H1 (cell line): Measurements from ENCODE around the gene CMIP. TPM values are rescaled to one million over a fixed set of nuclear protein-coding genes. Genes with fewer than 3 reads are reported as not detected.

Source experiments
- CTCF ChIA-PET: fragments of 300-600 bp; sonication (Branson Sonifier 250); formaldehyde crosslinking; loops from one replicate; lab custom pipeline; 2021; ENCODE audit not compliant: partially characterized antibody; lab: Charles Lee
- POLR2A ChIA-PET: fragments of 300-600 bp; sonication (Branson Sonifier 250); formaldehyde crosslinking; loops from one replicate; lab custom pipeline; 2021; ENCODE audit warnings: inconsistent platforms; ENCODE audit not compliant: partially characterized antibody; lab: Charles Lee
- DNase-seq, 2 experiments: peaks; one replicate each; pipeline versions ENCODE4 v3.0.0 to v3.0.0-alpha.2; 2010 to 2022; ENCODE audit warnings: low spot score in 2 of 2, low read depth in 1 of 2, mixed read lengths in 1 of 2
- FAIRE-seq: peaks from 2 replicates; lab custom pipeline; 2011; peaks lifted over from hg19 to GRCh38; lab: Jason Lieb, UNC
- H2AFZ ChIP-seq: 2 replicates; pipeline ENCODE4 v1.8.1; 2012; ENCODE audit warnings: low read length, inconsistent platforms
- H2AK5ac ChIP-seq: 2 replicates; pipeline ENCODE4 v1.6.1; 2013; ENCODE audit warnings: low read depth, low read length
- H2BK120ac ChIP-seq: replicated peaks from 2 replicates; pipeline ENCODE3; 2013; ENCODE audit warnings: low read depth, low read length, inconsistent platforms
- H2BK12ac ChIP-seq: 2 replicates; pipeline ENCODE4 v1.6.1; 2013; ENCODE audit warnings: low read depth, low read length
- H2BK15ac ChIP-seq: 2 replicates; pipeline ENCODE4 v1.6.1; 2013; ENCODE audit warnings: low read length
- H2BK20ac ChIP-seq: 2 replicates; pipeline ENCODE4 v1.6.1; 2013; ENCODE audit warnings: low read length
- H2BK5ac ChIP-seq: 2 replicates; pipeline ENCODE4 v1.6.1; 2013; ENCODE audit warnings: low read depth, low read length
- H3K14ac ChIP-seq: 2 replicates; pipeline ENCODE4 v1.6.1; 2013; ENCODE audit warnings: inconsistent platforms; ENCODE audit not compliant: insufficient read length
- H3K18ac ChIP-seq: 2 replicates; pipeline ENCODE4 v1.6.1; 2013; ENCODE audit warnings: low read length; ENCODE audit errors: extremely low read depth
- H3K23ac ChIP-seq: 2 replicates; pipeline ENCODE4 v1.6.1; 2013; ENCODE audit warnings: inconsistent platforms; ENCODE audit not compliant: insufficient read length
- H3K23me2 ChIP-seq: 2 replicates; pipeline ENCODE4 v1.6.1; 2013; ENCODE audit warnings: low read depth, low read length
- H3K27ac ChIP-seq: 2 replicates; pipeline ENCODE4 v1.6.1; 2011; ENCODE audit warnings: low read depth, low read length, inconsistent platforms
- H3K27me3 ChIP-seq, 4 experiments: replicated peaks in 1 of 4; 1 replicate in 1 of 4; 2 replicates in 3 of 4; pipeline versions ENCODE4 v1.6.1 to v1.8.1; 2011 to 2013; ENCODE audit warnings: low read length in 3 of 4, mild to moderate bottlenecking in 3 of 4, inconsistent platforms in 2 of 4, mixed read lengths in 2 of 4, moderate library complexity in 1 of 4; ENCODE audit not compliant: control insufficient read depth in 3 of 4, insufficient read depth in 3 of 4; ENCODE audit errors: extremely low read depth in 1 of 4
- H3K36me3 ChIP-seq, 4 experiments: 2 replicates each; pipeline versions ENCODE4 v1.6.1 to v1.8.1; 2011 to 2013; ENCODE audit warnings: mild to moderate bottlenecking in 4 of 4, low read length in 3 of 4, moderate library complexity in 2 of 4, control low read depth in 1 of 4, inconsistent platforms in 1 of 4; ENCODE audit not compliant: insufficient read depth in 4 of 4, control insufficient read depth in 2 of 4
- H3K4ac ChIP-seq: replicated peaks from 2 replicates; pipeline ENCODE3; 2013; ENCODE audit warnings: low read length, low read depth, mixed read lengths, inconsistent platforms; ENCODE audit not compliant: insufficient read length
- H3K4me1 ChIP-seq, 4 experiments: replicated peaks in 1 of 4; 1 replicate in 1 of 4; 2 replicates in 3 of 4; pipeline versions ENCODE4 v1.6.1 to v1.8.1; 2011 to 2013; ENCODE audit warnings: low read length in 3 of 4, inconsistent platforms in 2 of 4, mixed read lengths in 1 of 4; ENCODE audit not compliant: insufficient read depth in 4 of 4, control insufficient read depth in 3 of 4
- H3K4me2 ChIP-seq, 2 experiments: 2 replicates each; pipeline versions ENCODE4 v1.6.1 to v1.8.1; 2011 to 2013; ENCODE audit warnings: low read depth in 2 of 2, low read length in 2 of 2, control low read depth in 1 of 2, inconsistent platforms in 1 of 2, mild to moderate bottlenecking in 1 of 2; ENCODE audit not compliant: insufficient read depth in 1 of 2
- H3K4me3 ChIP-seq, 4 experiments: fragments of 200-600, 300-600 bp in 1 of 4; sonication (generic), shearing (Covaris generic), sonication (Bioruptor Twin) in 1 of 4; 2 replicates each; pipeline versions ENCODE4 v1.5.1 to v1.8.1; 2011 to 2016; ENCODE audit warnings: low read length in 4 of 4, low read depth in 3 of 4, control low read depth in 2 of 4, inconsistent platforms in 2 of 4, mild to moderate bottlenecking in 2 of 4, mixed read lengths in 1 of 4, moderate library complexity in 1 of 4; ENCODE audit not compliant: insufficient read depth in 2 of 4; ENCODE audit errors: extremely low read depth in 1 of 4
- H3K56ac ChIP-seq: replicated peaks from 2 replicates; pipeline ENCODE3; 2013; ENCODE audit warnings: low read depth, mild to moderate bottlenecking, mixed read lengths, low read length, inconsistent platforms; ENCODE audit not compliant: insufficient read length
- H3K79me1 ChIP-seq: 2 replicates; pipeline ENCODE4 v1.6.1; 2013; ENCODE audit warnings: low read depth, low read length, control low read depth
- H3K79me2 ChIP-seq, 2 experiments: 2 replicates each; pipeline versions ENCODE4 v1.6.1 to v1.8.1; 2012 to 2013; ENCODE audit warnings: low read length in 2 of 2, mild to moderate bottlenecking in 2 of 2, inconsistent platforms in 1 of 2; ENCODE audit not compliant: insufficient read depth in 2 of 2, control insufficient read depth in 1 of 2
- H3K9ac ChIP-seq, 4 experiments: replicated peaks in 1 of 4; 1 replicate in 1 of 4; 2 replicates in 3 of 4; pipeline versions ENCODE4 v1.6.1 to v1.8.1; 2011 to 2013; ENCODE audit warnings: low read depth in 3 of 4, low read length in 3 of 4, control low read depth in 2 of 4, mild to moderate bottlenecking in 2 of 4, moderate library complexity in 2 of 4, inconsistent platforms in 1 of 4; ENCODE audit errors: extremely low read depth in 1 of 4
- H3K9me3 ChIP-seq, 2 experiments: 2 replicates each; pipeline versions ENCODE4 v1.6.1 to v1.8.1; 2012 to 2013; ENCODE audit warnings: mild to moderate bottlenecking in 2 of 2, moderate library complexity in 2 of 2, control low read depth in 1 of 2, inconsistent platforms in 1 of 2, low read depth in 1 of 2, low read length in 1 of 2, mixed read lengths in 1 of 2; ENCODE audit not compliant: insufficient read depth in 2 of 2
- H4K20me1 ChIP-seq, 2 experiments: replicated peaks in 1 of 2; 2 replicates each; pipeline versions ENCODE3 to v1.8.1; 2011 to 2013; ENCODE audit warnings: inconsistent platforms in 2 of 2, low read length in 2 of 2, mild to moderate bottlenecking in 1 of 2; ENCODE audit not compliant: insufficient read depth in 2 of 2, control insufficient read depth in 1 of 2
- H4K5ac ChIP-seq: 2 replicates; pipeline ENCODE4 v1.6.1; 2013; ENCODE audit warnings: low read length, low read depth, mixed read lengths, inconsistent platforms; ENCODE audit not compliant: insufficient read length
- H4K8ac ChIP-seq: 2 replicates; pipeline ENCODE4 v1.8.0; 2013; ENCODE audit warnings: mild to moderate bottlenecking, moderate library complexity, low read length, inconsistent platforms; ENCODE audit not compliant: insufficient read depth; ENCODE audit errors: extremely low read depth
- H4K91ac ChIP-seq: replicated peaks from 2 replicates; pipeline ENCODE3; 2013; ENCODE audit warnings: low read length, mixed read lengths, inconsistent platforms; ENCODE audit not compliant: insufficient read length
- BACH1 ChIP-seq: IDR thresholded peaks from 2 replicates; pipeline ENCODE4 v1.6.1; 2012; ENCODE audit warnings: low read length, improper control_type of control experiment
- CBX8 ChIP-seq: fragments of 300-800, 300-1000 bp; sonication (generic); IDR thresholded peaks from 2 replicates; pipeline ENCODE4 v1.7.1; 2016; ENCODE audit warnings: low read depth, low read length, borderline replicate concordance
- CHD1 ChIP-seq: IDR thresholded peaks from 2 replicates; pipeline ENCODE4 v1.6.1; 2012; ENCODE audit warnings: low read depth, low read length, improper control_type of control experiment
- CREB1 ChIP-seq: IDR thresholded peaks from 2 replicates; pipeline ENCODE4 v1.6.1; 2012; ENCODE audit warnings: inconsistent platforms
- CTBP2 ChIP-seq: IDR thresholded peaks from 2 replicates; pipeline ENCODE4 v1.7.0; 2011; ENCODE audit warnings: borderline replicate concordance, mild to moderate bottlenecking, moderate library complexity, mixed read lengths, low read length; ENCODE audit not compliant: insufficient read depth, insufficient read length
- EGR1 ChIP-seq: IDR thresholded peaks from 2 replicates; pipeline ENCODE4 v1.6.1; 2011; ENCODE audit warnings: low read depth, low read length, borderline replicate concordance
- KDM1A ChIP-seq: fragments of 200-600, 300-600 bp; sonication (generic); IDR thresholded peaks from 2 replicates; pipeline ENCODE4 v1.7.1; 2016; ENCODE audit warnings: mild to moderate bottlenecking, low read length, borderline replicate concordance
- KDM4A ChIP-seq: IDR thresholded peaks from one replicate; pipeline ENCODE4 v1.7.1; 2012; ENCODE audit warnings: low read depth, mild to moderate bottlenecking, moderate library complexity, low read length, inconsistent platforms; ENCODE audit not compliant: severe bottlenecking
- POLR2A ChIP-seq, 2 experiments: IDR thresholded peaks; 1 replicate in 1 of 2; 2 replicates in 1 of 2; pipeline ENCODE4 v1.6.1; 2011; ENCODE audit warnings: low read depth in 2 of 2, low read length in 2 of 2, mild to moderate bottlenecking in 2 of 2; ENCODE audit errors: control extremely low read depth in 1 of 2
- SIN3A ChIP-seq, 2 experiments: IDR thresholded peaks in 1 of 2; conservative IDR thresholded peaks in 1 of 2; 2 replicates each; pipeline ENCODE4 v1.6.1; 2011 to 2012; ENCODE audit warnings: low read length in 2 of 2, improper control_type of control experiment in 1 of 2, low read depth in 1 of 2, mild to moderate bottlenecking in 1 of 2
- SRF ChIP-seq: IDR thresholded peaks from 2 replicates; pipeline ENCODE4 v1.6.1; 2011; ENCODE audit warnings: mild to moderate bottlenecking, low read depth, low read length, moderate library complexity
- TEAD4 ChIP-seq: IDR thresholded peaks from 2 replicates; pipeline ENCODE4 v1.6.1; 2012; ENCODE audit warnings: low read depth, low read length, inconsistent platforms, mixed read lengths
- WGBS, 2 experiments: shearing (Covaris generic) in 1 of 2; methylation state at CpG; one replicate each; pipeline versions ENCODE4 v1.1.6 to v1.1.7; 2013 to 2015; ENCODE audit warnings: low lambda C conversion rate in 2 of 2, mixed read lengths in 2 of 2, inconsistent platforms in 1 of 2, low coverage in 1 of 2, missing lambda C conversion rate in 1 of 2; ENCODE audit not compliant: insufficient replicate concordance in 2 of 2, insufficient coverage in 1 of 2, insufficient read length in 1 of 2; ENCODE audit errors: extremely low coverage in 1 of 2, missing lambda C conversion rate in 1 of 2; 5-methylcytosine and 5-hydroxymethylcytosine counted together
- polyA plus RNA-seq, 7 experiments: library from polyadenylated mRNA; depleted of rRNA in 3 of 7; stranded (reverse) in 5 of 7; unstranded in 2 of 7; fragments of >200 nt in 5 of 7; fragments of 200-250 nt in 2 of 7; gene quantifications; 1 replicate in 5 of 7; 2 replicates in 1 of 7; 4 replicates in 1 of 7; pipeline versions ENCODE4 v1.2.1 to v1.2.3, GENCODE V29; 2011 to 2013; ENCODE audit warnings: missing spikeins in 2 of 7, mixed read lengths in 2 of 7
- total RNA-seq: library from RNA; stranded (reverse); fragmentation: NEBNext Ultra II Directional; extraction: Animal tissue kit (Norgen Biotek cat#: 25700); gene quantifications from 2 replicates; pipeline ENCODE4 v1.2.1, GENCODE V29; 2021
- TF ChIP-seq, protein P1 (sequence below): IDR thresholded peaks from 2 replicates; pipeline ENCODE4 v1.6.1; 2011; ENCODE audit warnings: low read depth, mild to moderate bottlenecking, low read length; ENCODE audit not compliant: insufficient read depth

CMIP gene
- total and polyA plus RNA-seq, 2 of the 8 experiments (the other 6 are each of a cell fraction or from before 2014, with no cell fraction given), result 7.9 to 53.2 TPM

- Histone ChIP-seq H2BK20ac (no peak overlapping the region), H3K14ac (no peak overlapping the region), H4K5ac (no peak overlapping the region), H3K56ac (no peak overlapping the region), H3K9me3 (no peaks in the 10 kb centered on the region), H2AFZ (no peak overlapping the region), H3K4ac (no peak overlapping the region), H3K4me1 (peaks cover 0 to 12% (median 6%) of the 10 kb centered on the region in 4 experiments; a peak in 4 of 7 replicates), H3K4me2 (no peak overlapping the region), H4K20me1 (peaks cover 28 to 34% of the 10 kb centered on the region in 2 experiments), H3K23me2 (no peaks in the 10 kb centered on the region), H3K9ac (no peak overlapping the region), H3K79me2 (peaks cover 0 to 93% of the 10 kb centered on the region in 2 experiments; a peak in 3 of 4 replicates), H4K91ac (no peak overlapping the region), H3K18ac (no peak overlapping the region), H2AK5ac (no peak overlapping the region), H2BK12ac (no peak overlapping the region), H2BK120ac (no peak overlapping the region), H3K4me3 (no peak overlapping the region), H3K27ac (no peak overlapping the region), H3K79me1 (peaks cover 24% of the 10 kb centered on the region), H4K8ac (no peak overlapping the region), H2BK5ac (no peak overlapping the region), H2BK15ac (no peak overlapping the region), H3K36me3 (no peaks in the 10 kb centered on the region), H3K27me3 (no peaks in the 10 kb centered on the region), H3K23ac (no peak overlapping the region)
- WGBS, 2 experiments, result 84% methylated on average over 12 of the region's 12 CpGs; no CpG with 5 or more reads in 1 of the 2 experiments
- ChIA-PET CTCF (interaction anchor here (0.6 to 1.4 kb wide), 4 partner anchors 8 to 83 kb away, joined by 3 to 4 read pairs (median 4); no protein-coding TSS in a partner anchor), POLR2A (interaction anchor here (1.2 kb wide), 1 partner anchor 16 kb away, joined by 3 read pairs; no protein-coding TSS in a partner anchor)
- FAIRE-seq, result no peak
- no peak for DNase-seq
- TF ChIP-seq EGR1, result no peak
- TF ChIP-seq TEAD4, result no peak
- no peak for TF ChIP-seq KDM4A
- TF ChIP-seq KDM1A, result no peak
- TF ChIP-seq, protein P1, sequence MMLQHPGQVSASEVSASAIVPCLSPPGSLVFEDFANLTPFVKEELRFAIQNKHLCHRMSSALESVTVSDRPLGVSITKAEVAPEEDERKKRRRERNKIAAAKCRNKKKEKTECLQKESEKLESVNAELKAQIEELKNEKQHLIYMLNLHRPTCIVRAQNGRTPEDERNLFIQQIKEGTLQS, result no peak
- no peak for TF ChIP-seq SRF
- no peak for TF ChIP-seq POLR2A (IDR thresholded peaks at IDR 0.05; ENCODE audit: control extremely low read depth in 1 of 2, low read depth in 2 of 2, low read length in 2 of 2)
- no peak for TF ChIP-seq CHD1
- no peak for TF ChIP-seq CTBP2
- TF ChIP-seq CREB1, result no peak
- no peak for TF ChIP-seq CBX8
- TF ChIP-seq SIN3A (conservative IDR thresholded peaks at IDR 0.05 in 1 of 2, IDR thresholded peaks at IDR 0.05 in 1 of 2; ENCODE audit: low read depth in 1 of 2, low read length in 2 of 2), result no peak
- TF ChIP-seq BACH1, result no peak
Measured at GRCh38 chr16:81489547-81490267, 45.1 kb downstream of the CMIP start.
